ENCODE measurements around the gene ZNF597.

ZNF597 gene

GRCh38 chr16:3443108-3444031, at the start of gene ZNF597, which contains the start of gene NAA60:
Gene ZNF597 (minus strand): TSS chr16:3443504. CDS start chr16:3443153, 351 bp downstream.
Gene NAA60 (plus strand): TSS chr16:3443680. CDS start chr16:3476228, 32,548 bp downstream.
- DNase-seq = peak; percentile 98

- no peak for DNase-seq
Measured at GRCh38 chr16:3492356-3492755, 49.1 kb upstream of the ZNF597 start.

- peak; percentile 28 for DNase-seq
Measured at GRCh38 chr16:3490911-3491629, 47.8 kb upstream of the ZNF597 start.

GRCh38 chr16:3488801-3489200, 45.5 kb upstream of the ZNF597 start:
- DNase-seq = peak; percentile 29

GRCh38 chr16:3487521-3488410, 44.5 kb upstream of the ZNF597 start:
- peak; percentile 19 for DNase-seq

- DNase-seq = no peak
Measured at GRCh38 chr16:3486506-3487215, 43.4 kb upstream of the ZNF597 start.

- DNase-seq = peak; percentile 38
Measured at GRCh38 chr16:3485821-3486505, 42.7 kb upstream of the ZNF597 start.

GRCh38 chr16:3485097-3485745, 41.9 kb upstream of the ZNF597 start:
- no peak for DNase-seq

GRCh38 chr16:3484318-3485096, 41.2 kb upstream of the ZNF597 start:
- DNase-seq = no peak

- DNase-seq = no peak
Measured at GRCh38 chr16:3482659-3483241, 39.4 kb upstream of the ZNF597 start.

- no peak for DNase-seq
Measured at GRCh38 chr16:3481696-3482658, 38.7 kb upstream of the ZNF597 start.

GRCh38 chr16:3480901-3481695, 37.8 kb upstream of the ZNF597 start:
- DNase-seq = peak; percentile 35

GRCh38 chr16:3479654-3480216, 36.4 kb upstream of the ZNF597 start:
- no peak for DNase-seq

- no peak for DNase-seq
Measured at GRCh38 chr16:3478242-3478925, 35.1 kb upstream of the ZNF597 start.

- DNase-seq = no peak
Measured at GRCh38 chr16:3476409-3476808, 33.1 kb upstream of the ZNF597 start.

GRCh38 chr16:3475604-3476375, 32.5 kb upstream of the ZNF597 start:
- DNase-seq = no peak

Measured in NCI-H82 (cell line).